GM21619 (cell line): Measurements from ENCODE around the gene IRGC.

Source experiments
- ATAC-seq: cut with Tn5 transposase; IDR thresholded peaks from one replicate; pipeline ENCODE4 v1.9.1; 2021; ENCODE audit not compliant: unreplicated experiment

IRGC gene

GRCh38 chr19:43721469-43722048, 5.7 kb downstream of the IRGC start:
- no peak for ATAC-seq

- ATAC-seq = no peak
Measured at GRCh38 chr19:43723588-43723987, 7.7 kb downstream of the IRGC start.

GRCh38 chr19:43724896-43725295, 9.0 kb downstream of the IRGC start:
- ATAC-seq = no peak

GRCh38 chr19:43725468-43725867, 9.6 kb downstream of the IRGC start:
- ATAC-seq = no peak

- no peak for ATAC-seq
Measured at GRCh38 chr19:43726736-43727592, 11.1 kb downstream of the IRGC start.

GRCh38 chr19:43727593-43727853, 11.6 kb downstream of the IRGC start:
- no peak for ATAC-seq

GRCh38 chr19:43729919-43730318, 14.0 kb downstream of the IRGC start:
- ATAC-seq = no peak

GRCh38 chr19:43731346-43731745, 15.5 kb downstream of the IRGC start:
- no peak for ATAC-seq

GRCh38 chr19:43731846-43732245, 16.0 kb downstream of the IRGC start:
- ATAC-seq = no peak

GRCh38 chr19:43735013-43735412, 19.1 kb downstream of the IRGC start:
- ATAC-seq = no peak

GRCh38 chr19:43735957-43736356, 20.1 kb downstream of the IRGC start:
- no peak for ATAC-seq

GRCh38 chr19:43738780-43739211, 22.9 kb downstream of the IRGC start:
- ATAC-seq = no peak

GRCh38 chr19:43739439-43740235, 23.8 kb downstream of the IRGC start:
- ATAC-seq = no peak

- no peak for ATAC-seq
Measured at GRCh38 chr19:43741075-43741825, 25.4 kb downstream of the IRGC start.

- no peak for ATAC-seq
Measured at GRCh38 chr19:43743059-43743458, 27.2 kb downstream of the IRGC start.

GRCh38 chr19:43747557-43748204, 31.8 kb downstream of the IRGC start:
- no peak for ATAC-seq

- ATAC-seq = no peak
Measured at GRCh38 chr19:43748205-43748594, 32.3 kb downstream of the IRGC start.

- ATAC-seq = no peak
Measured at GRCh38 chr19:43748685-43749084, 32.8 kb downstream of the IRGC start.

GRCh38 chr19:43749152-43749551, 33.3 kb downstream of the IRGC start:
- ATAC-seq = no peak

GRCh38 chr19:43749898-43750297, 34.0 kb downstream of the IRGC start:
- ATAC-seq = no peak
